Nephron progenitor cell (in vitro differentiated cells): ENCODE measurements around the gene GLCCI1.

Experiments used
- DNase-seq: peaks from one replicate; pipeline ENCODE4 v3.0.0; 2021
- H3K27ac Mint-ChIP-seq: 2 replicates; pipeline ENCODE4 v1.8.0; 2021; ENCODE audit warnings: mild to moderate bottlenecking, moderate library complexity, mixed read lengths
- H3K27me3 Mint-ChIP-seq: 2 replicates; pipeline ENCODE4 v1.8.0; 2021; ENCODE audit warnings: mild to moderate bottlenecking, low read depth, mixed read lengths; ENCODE audit not compliant: poor library complexity
- H3K36me3 Mint-ChIP-seq: 2 replicates; pipeline ENCODE4 v1.8.0; 2021; ENCODE audit warnings: low read depth, mixed read lengths
- H3K4me1 Mint-ChIP-seq: 2 replicates; pipeline ENCODE4 v1.8.0; 2021; ENCODE audit warnings: mixed read lengths
- H3K4me3 Mint-ChIP-seq: 2 replicates; pipeline ENCODE4 v1.8.0; 2021; ENCODE audit warnings: mild to moderate bottlenecking, moderate library complexity, mixed read lengths
- H3K9me3 Mint-ChIP-seq: 2 replicates; pipeline ENCODE4 v1.8.0; 2021; ENCODE audit warnings: mild to moderate bottlenecking, moderate library complexity, mixed read lengths
- TF ChIP-seq, protein P1 (sequence below): fragments of 200-600 bp; sonication (generic); IDR thresholded peaks from 2 replicates; pipeline ENCODE4 v1.5.0; 2021; ENCODE audit warnings: antibody characterized with exemption

GLCCI1 gene

DNA sequence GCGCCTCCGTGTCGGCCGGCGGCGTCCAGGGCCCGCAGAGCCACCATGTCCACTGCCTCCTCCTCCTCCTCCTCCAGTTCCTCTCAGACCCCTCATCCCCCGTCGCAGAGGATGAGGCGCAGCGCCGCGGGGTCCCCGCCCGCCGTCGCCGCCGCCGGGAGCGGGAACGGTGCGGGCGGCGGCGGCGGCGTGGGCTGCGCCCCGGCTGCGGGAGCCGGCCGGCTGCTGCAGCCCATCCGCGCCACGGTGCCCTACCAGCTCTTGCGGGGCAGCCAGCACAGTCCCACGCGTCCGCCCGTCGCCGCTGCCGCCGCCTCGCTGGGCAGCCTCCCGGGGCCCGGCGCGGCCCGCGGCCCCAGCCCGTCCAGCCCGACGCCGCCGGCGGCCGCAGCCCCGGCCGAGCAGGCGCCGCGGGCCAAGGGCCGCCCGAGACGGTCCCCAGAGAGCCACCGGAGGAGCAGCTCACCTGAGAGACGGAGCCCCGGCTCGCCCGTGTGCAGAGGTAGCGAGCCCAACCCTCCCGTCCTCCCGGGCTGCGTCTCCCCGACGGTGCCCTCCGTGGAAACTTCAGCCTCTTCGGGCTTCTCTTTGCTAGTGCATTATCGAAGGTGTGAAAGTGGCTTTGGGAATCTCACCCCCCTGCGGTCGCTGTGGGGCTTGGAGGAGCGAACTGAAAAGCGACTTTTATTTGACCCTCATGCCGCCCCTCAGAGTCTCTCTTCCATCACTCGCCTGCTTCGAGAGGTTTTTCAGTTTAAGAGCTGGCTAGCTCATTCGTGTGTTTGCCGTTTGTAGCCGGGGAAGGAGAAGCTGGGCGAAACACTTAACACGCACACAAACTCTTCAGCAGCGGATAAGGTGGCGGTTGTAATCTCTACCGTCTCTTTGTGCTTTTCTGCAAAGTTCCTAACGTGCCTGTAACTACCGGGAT lies 975 bp downstream of the GLCCI1 start:
- Mint-ChIP-seq H3K9me3 (no peaks in the 10 kb centered on the region), H3K36me3 (peaks cover 4% of the 10 kb centered on the region), H3K4me1 (peaks cover 13% of the 10 kb centered on the region), H3K27me3 (no peaks in the 10 kb centered on the region), H3K4me3 (peak overlapping the region; percentile 69), H3K27ac (no peak overlapping the region)
- TF ChIP-seq, protein P1, sequence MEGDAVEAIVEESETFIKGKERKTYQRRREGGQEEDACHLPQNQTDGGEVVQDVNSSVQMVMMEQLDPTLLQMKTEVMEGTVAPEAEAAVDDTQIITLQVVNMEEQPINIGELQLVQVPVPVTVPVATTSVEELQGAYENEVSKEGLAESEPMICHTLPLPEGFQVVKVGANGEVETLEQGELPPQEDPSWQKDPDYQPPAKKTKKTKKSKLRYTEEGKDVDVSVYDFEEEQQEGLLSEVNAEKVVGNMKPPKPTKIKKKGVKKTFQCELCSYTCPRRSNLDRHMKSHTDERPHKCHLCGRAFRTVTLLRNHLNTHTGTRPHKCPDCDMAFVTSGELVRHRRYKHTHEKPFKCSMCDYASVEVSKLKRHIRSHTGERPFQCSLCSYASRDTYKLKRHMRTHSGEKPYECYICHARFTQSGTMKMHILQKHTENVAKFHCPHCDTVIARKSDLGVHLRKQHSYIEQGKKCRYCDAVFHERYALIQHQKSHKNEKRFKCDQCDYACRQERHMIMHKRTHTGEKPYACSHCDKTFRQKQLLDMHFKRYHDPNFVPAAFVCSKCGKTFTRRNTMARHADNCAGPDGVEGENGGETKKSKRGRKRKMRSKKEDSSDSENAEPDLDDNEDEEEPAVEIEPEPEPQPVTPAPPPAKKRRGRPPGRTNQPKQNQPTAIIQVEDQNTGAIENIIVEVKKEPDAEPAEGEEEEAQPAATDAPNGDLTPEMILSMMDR, result no peak
- DNase-seq, result peak; percentile 51

DNA sequence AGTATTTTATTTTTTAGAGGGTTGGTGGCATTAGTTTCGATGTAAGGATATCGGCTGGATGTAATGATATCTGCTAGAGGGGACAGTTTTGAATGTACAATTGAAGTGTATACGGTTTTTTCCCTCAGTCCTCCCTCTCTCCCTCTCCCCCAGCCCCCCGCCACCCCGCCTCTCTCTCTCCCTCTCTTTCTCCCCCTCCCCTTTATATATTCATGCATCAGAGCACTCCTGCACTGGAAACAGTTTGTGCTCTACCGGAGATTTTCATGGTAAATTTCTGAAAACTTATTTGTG lies 1.6 kb downstream of the GLCCI1 start:
- H3K4me3 Mint-ChIP-seq, result no peak overlapping the region
- H3K36me3 Mint-ChIP-seq, result peaks cover 4% of the 10 kb centered on the region
- no peaks in the 10 kb centered on the region for H3K27me3 Mint-ChIP-seq
- H3K27ac Mint-ChIP-seq, result no peak overlapping the region
- peaks cover 13% of the 10 kb centered on the region for H3K4me1 Mint-ChIP-seq
- no peaks in the 10 kb centered on the region for H3K9me3 Mint-ChIP-seq
- TF ChIP-seq, protein P1, result no peak
- peak; percentile 48 for DNase-seq

DNA sequence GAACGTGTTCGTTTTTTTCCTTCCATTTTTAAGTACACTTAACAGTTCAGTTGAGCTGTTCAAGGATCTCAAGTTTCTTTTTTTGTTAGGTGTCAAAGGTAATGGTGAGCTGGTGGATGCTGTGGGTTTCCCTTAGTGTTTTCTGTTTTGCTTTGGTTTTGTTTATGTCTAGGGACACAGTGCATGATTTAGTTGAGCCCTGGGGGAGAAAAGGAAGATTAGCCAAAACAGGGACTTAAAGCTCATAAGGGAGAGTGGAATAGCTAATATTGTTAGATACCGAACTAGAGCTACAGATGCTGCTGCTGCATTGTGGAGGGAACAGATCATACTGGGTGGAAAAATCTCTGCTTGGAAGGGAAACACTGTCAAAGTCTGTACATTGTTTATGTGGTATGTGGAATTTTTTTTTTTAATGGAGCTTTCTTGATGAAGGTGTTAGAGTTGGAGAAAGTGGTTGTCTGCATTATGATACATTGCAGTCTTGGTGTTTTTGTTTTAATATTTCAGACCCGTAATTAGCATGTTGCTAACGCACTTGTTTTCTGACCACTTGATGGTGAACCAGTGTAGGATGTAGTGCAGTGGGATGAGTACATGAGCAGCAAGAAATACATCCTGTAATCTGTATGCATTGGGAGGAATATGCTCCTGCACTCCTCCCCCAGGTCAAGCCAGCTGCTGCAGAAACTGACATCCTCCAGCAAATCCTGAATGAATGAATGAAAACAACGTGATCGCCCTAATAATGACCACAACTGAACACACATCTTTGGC lies 2.1 kb downstream of the GLCCI1 start:
- Mint-ChIP-seq H3K36me3 (peaks cover 4% of the 10 kb centered on the region), H3K9me3 (no peaks in the 10 kb centered on the region), H3K4me3 (no peak overlapping the region), H3K27me3 (no peaks in the 10 kb centered on the region), H3K27ac (no peak overlapping the region), H3K4me1 (peaks cover 13% of the 10 kb centered on the region)
- DNase-seq, result no peak
- TF ChIP-seq, protein P1, result no peak

DNA sequence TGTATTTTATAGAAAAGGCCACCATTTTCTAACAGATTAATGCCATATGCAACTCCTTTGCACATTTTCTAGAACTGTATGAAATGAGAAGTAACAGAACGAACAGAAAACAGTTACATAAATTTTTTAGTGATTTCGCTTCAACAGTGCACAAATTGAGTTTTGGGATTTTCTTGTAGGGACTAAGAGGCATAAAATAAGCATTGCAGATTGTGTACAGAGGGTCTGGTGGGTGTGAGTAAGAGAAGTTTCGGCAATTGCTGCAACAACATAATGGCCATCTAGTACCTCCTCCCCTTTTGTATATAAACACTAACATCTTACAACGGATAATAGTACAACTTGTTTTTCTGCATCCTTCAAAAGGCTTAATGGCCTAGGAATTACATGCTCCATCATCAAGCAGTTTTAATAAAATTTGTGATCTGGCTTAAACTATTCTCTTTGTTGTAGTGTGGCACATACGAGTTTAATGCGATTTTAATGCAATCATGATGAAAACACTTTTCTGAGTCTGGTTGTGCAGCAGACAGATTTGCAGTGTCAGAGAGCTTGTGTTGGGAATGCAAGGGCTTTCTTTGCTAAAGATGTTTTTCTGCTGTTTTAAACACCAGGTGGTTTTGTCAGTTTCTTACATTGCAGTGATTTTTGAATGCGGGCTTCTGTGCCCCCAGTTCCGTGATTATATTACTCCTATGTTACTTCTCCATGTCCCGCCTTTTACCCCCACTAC lies 2.9 kb downstream of the GLCCI1 start:
- no peak overlapping the region for H3K27ac Mint-ChIP-seq
- H3K4me3 Mint-ChIP-seq, result no peak overlapping the region
- no peaks in the 10 kb centered on the region for H3K9me3 Mint-ChIP-seq
- peaks cover 13% of the 10 kb centered on the region for H3K4me1 Mint-ChIP-seq
- TF ChIP-seq, protein P1, result no peak
- no peak for DNase-seq
- H3K36me3 Mint-ChIP-seq, result peaks cover 4% of the 10 kb centered on the region
- no peaks in the 10 kb centered on the region for H3K27me3 Mint-ChIP-seq

DNA sequence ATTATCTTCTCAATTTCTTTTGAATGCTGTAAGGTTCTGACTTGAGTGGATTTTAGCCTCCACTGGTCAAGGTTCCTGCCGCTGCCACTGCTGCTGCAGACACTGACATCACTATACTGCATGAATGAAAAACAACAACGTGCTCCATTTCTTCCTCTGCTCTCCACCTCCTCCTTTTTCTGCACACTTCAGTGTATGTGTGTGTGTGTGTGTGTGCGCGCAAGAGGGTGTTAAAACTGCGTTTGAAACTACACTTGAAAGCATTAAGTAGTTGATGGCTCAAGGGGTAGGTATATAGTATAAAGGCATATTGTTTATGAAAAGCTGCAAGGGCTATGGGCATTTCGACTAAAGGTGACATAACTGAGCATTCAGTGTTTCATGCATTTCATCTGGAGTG lies 3.5 kb downstream of the GLCCI1 start:
- peaks cover 4% of the 10 kb centered on the region for H3K36me3 Mint-ChIP-seq
- no peaks in the 10 kb centered on the region for H3K9me3 Mint-ChIP-seq
- H3K27ac Mint-ChIP-seq, result no peak overlapping the region
- H3K4me3 Mint-ChIP-seq, result no peak overlapping the region
- H3K4me1 Mint-ChIP-seq, result peaks cover 13% of the 10 kb centered on the region
- peak; percentile 6 for DNase-seq
- H3K27me3 Mint-ChIP-seq, result no peaks in the 10 kb centered on the region
- TF ChIP-seq, protein P1, result no peak
